Testis (tissue), 3 donors: ENCODE results near the gene SPECC1L. TPM values are rescaled to one million over a fixed set of nuclear protein-coding genes. Genes with fewer than 3 reads are reported as not detected.

Experiments used
- DNase-seq: peaks from one replicate; pipeline ENCODE4 v3.0.0-alpha.2; 2019
- H3K27ac ChIP-seq, 2 donors: fragments of 200-600 bp; sonication (generic); one replicate each; pipeline ENCODE4 v1.5.1; 2019
- H3K27me3 ChIP-seq: fragments of 200-600 bp; sonication (generic); one replicate; pipeline ENCODE4 v1.5.1; 2019
- H3K36me3 ChIP-seq: fragments of 200-600 bp; sonication (generic); one replicate; pipeline ENCODE4 v1.5.1; 2017; ENCODE audit warnings: low read depth; ENCODE audit errors: missing control alignments
- H3K4me1 ChIP-seq: fragments of 200-600 bp; sonication (generic); one replicate; pipeline ENCODE4 v1.5.1; 2019
- H3K4me3 ChIP-seq, 2 donors: fragments of 200-600 bp; sonication (generic); one replicate each; pipeline ENCODE4 v1.5.1; 2017 to 2019
- H3K9me3 ChIP-seq: fragments of 200-600 bp; sonication (generic); one replicate; pipeline ENCODE4 v1.5.1; 2017
- CTCF ChIP-seq, 3 experiments: fragments of 450-650 bp in 2 of 3; fragments of 200-600 bp in 1 of 3; sonication (generic) in 1 of 3; IDR thresholded peaks; one replicate each; pipeline ENCODE4 v1.5.1; 2016 to 2019; ENCODE audit warnings: antibody characterized with exemption in 3 of 3, mild to moderate bottlenecking in 2 of 3, moderate library complexity in 1 of 3
- POLR2A ChIP-seq: fragments of 450-650 bp; IDR thresholded peaks from one replicate; pipeline ENCODE4 v1.6.1; 2017; ENCODE audit warnings: antibody characterized with exemption, mild to moderate bottlenecking, moderate library complexity
- WGBS, 2 donors: methylation state at CpG; one replicate each; pipeline ENCODE4 v1.1.5; 2018; 5-methylcytosine and 5-hydroxymethylcytosine counted together
- intact Hi-C: fragments of 100-400 bp; cut with DNase I; formaldehyde crosslinking; loops from one replicate; pipeline ENCODE4 v1.15.1; 2023; ENCODE audit warnings: low total_unique reads
- polyA plus RNA-seq: library from polyadenylated mRNA; stranded (reverse); fragments of 350-450 nt; fragmentation: Illumina TruSeq; extraction: RNeasy Lipid Tissue Mini Kit (QIAGEN cat#74804); gene quantifications from one replicate; pipeline ENCODE4 v1.2.3, GENCODE V29; 2014; ENCODE audit warnings: low read depth, low replicate concordance; ENCODE audit not compliant: insufficient read depth
- total RNA-seq, 2 donors: library from RNA; depleted of rRNA; stranded (reverse); fragments of >200 nt; gene quantifications; one replicate each; pipeline ENCODE4 v1.2.3, GENCODE V29; 2016

Gene SPECC1L
- total and polyA plus RNA-seq, 3 donors from 2014 or later, result 70.0 to 83.6 (median 82.3) TPM

- Histone ChIP-seq H3K4me3 (no peak overlapping the region), H3K36me3 (no peaks in the 10 kb centered on the region), H3K4me1 (peaks cover 8% of the 10 kb centered on the region), H3K27ac (no peak overlapping the region), H3K27me3 (no peaks in the 10 kb centered on the region), H3K9me3 (no peaks in the 10 kb centered on the region)
- TF ChIP-seq POLR2A (no peak), CTCF (IDR thresholded peaks at IDR 0.05) (no peak)
- intact Hi-C loops, result no loop called here
- 70% methylated on average over 7 of the region's 7 CpGs; no CpG with 5 or more reads in 1 of the 2 donors for WGBS, 2 donors
- DNase-seq, result no peak
Measured at GRCh38 chr22:24419475-24419850, 148.8 kb downstream of the SPECC1L start.

- H3K36me3 ChIP-seq, result no peaks in the 10 kb centered on the region
- H3K4me1 ChIP-seq, result peaks cover 8% of the 10 kb centered on the region
- no peak overlapping the region for H3K27ac ChIP-seq
- intact Hi-C loops, result loop anchor here (10.0 kb wide), 1 partner anchor 84 kb away; no protein-coding TSS in a partner anchor
- WGBS, 2 donors, result 20 to 67% methylated on average over 1 to 18 of the region's 18 CpGs
- DNase-seq, result no peak
- TF ChIP-seq CTCF (IDR thresholded peaks at IDR 0.05) (no peak), POLR2A (no peak)
- H3K9me3 ChIP-seq, result no peaks in the 10 kb centered on the region
- no peak overlapping the region for H3K4me3 ChIP-seq
- H3K27me3 ChIP-seq, result no peaks in the 10 kb centered on the region
Measured at GRCh38 chr22:24420072-24420976, 149.7 kb downstream of the SPECC1L start.

DNA sequence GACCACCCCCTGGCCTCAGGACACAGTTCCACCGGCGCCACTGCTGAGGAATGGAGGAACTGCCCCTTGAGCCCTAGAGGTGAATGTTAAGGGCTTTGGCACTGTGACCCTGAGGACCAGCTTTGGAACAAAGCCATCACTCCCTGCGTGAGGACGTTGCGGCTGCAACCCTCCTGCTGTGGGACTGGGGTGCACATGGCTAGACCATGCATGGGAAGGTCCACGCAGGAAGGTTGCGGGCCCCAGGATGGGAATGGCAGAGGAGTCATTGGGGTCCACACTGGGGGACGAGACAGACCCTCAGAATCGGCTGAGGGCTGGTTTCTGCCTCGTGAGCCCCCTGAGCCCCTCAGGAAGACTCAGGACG is 150.3 kb downstream of the SPECC1L start:
- 67 to 88% methylated on average over 7 to 11 of the region's 11 CpGs for WGBS, 2 donors
- no peaks in the 10 kb centered on the region for H3K36me3 ChIP-seq
- intact Hi-C loops, result loop anchor here (10.0 kb wide), 1 partner anchor 84 kb away; no protein-coding TSS in a partner anchor
- H3K4me1 ChIP-seq, result peaks cover 8% of the 10 kb centered on the region
- no peak for DNase-seq
- no peaks in the 10 kb centered on the region for H3K27me3 ChIP-seq
- no peak overlapping the region for H3K27ac ChIP-seq
- no peak for TF ChIP-seq CTCF (IDR thresholded peaks at IDR 0.05)
- H3K9me3 ChIP-seq, result no peaks in the 10 kb centered on the region
- no peak overlapping the region for H3K4me3 ChIP-seq

- TF ChIP-seq POLR2A (no peak), CTCF (IDR thresholded peaks at IDR 0.05) (no peak)
- no peak for DNase-seq
- 74 to 75% methylated on average over 8 to 9 of the region's 9 CpGs for WGBS, 2 donors
- H3K9me3 ChIP-seq, result no peaks in the 10 kb centered on the region
- no peak overlapping the region for H3K4me3 ChIP-seq
- peaks cover 8% of the 10 kb centered on the region for H3K4me1 ChIP-seq
- H3K36me3 ChIP-seq, result no peaks in the 10 kb centered on the region
- H3K27me3 ChIP-seq, result no peaks in the 10 kb centered on the region
- no peak overlapping the region for H3K27ac ChIP-seq
- intact Hi-C loops, result loop anchor here (10.0 kb wide), 1 partner anchor 83 kb away; no protein-coding TSS in a partner anchor
Measured at GRCh38 chr22:24421428-24421931, 150.8 kb downstream of the SPECC1L start.
